PC-9 (cell line): Measurements from ENCODE around the gene GASK1B.

Source experiments
- CTCF ChIP-seq: fragments of 200-600 bp; sonication (generic); conservative IDR thresholded peaks from 2 replicates; pipeline ENCODE4 v1.6.1; 2017; ENCODE audit warnings: mixed run types, antibody characterized with exemption, mild to moderate bottlenecking, moderate library complexity
- EZH2 ChIP-seq: fragments of 200-600 bp; sonication (generic); IDR thresholded peaks from 2 replicates; pipeline ENCODE4 v1.8.0; 2017; ENCODE audit warnings: antibody characterized with exemption, low read depth

- TF ChIP-seq CTCF (no peak), EZH2 (no peak)
These were observed 17.9 kb upstream of the GASK1B start for GRCh38 chr4:158190718-158191117.
